AML-193 (cell line): Measurements from ENCODE around the gene AFAP1.

ENCODE experiments used
- DNase-seq, 2 experiments: peaks; one replicate each; lab custom pipeline; 2025; lab: John Stamatoyannopoulos, UW

The AFAP1 gene

DNA sequence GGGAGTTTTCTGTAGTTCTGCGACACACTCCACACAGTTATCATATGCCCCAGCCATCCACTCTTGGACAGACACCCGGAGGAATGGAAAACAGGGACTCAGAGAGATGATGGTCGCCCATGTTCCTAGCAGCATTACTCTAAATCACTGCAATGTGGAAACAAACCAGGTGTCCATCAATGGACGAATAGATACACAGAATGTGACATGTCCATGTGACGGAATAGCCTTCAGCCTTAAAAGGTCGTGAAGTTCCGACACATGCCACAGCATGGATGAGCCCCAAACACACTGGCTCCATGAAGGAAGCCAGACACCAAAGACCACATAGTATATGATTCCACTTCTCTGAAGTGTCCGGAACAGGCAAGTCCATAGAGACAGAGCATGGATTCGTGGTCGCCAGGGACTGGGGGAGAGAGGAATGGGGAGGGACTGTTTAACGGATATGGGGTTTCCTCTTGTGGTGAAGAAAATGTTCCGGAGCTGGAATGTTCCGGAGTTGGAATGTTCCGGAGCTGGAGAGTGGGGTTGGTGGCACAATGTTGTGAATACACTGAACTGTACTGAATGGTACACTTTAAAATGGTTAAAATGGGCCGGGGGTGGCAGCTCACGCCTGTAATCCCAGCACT, 28.7 kb upstream of the AFAP1 start:
- DNase-seq: no peak

DNA sequence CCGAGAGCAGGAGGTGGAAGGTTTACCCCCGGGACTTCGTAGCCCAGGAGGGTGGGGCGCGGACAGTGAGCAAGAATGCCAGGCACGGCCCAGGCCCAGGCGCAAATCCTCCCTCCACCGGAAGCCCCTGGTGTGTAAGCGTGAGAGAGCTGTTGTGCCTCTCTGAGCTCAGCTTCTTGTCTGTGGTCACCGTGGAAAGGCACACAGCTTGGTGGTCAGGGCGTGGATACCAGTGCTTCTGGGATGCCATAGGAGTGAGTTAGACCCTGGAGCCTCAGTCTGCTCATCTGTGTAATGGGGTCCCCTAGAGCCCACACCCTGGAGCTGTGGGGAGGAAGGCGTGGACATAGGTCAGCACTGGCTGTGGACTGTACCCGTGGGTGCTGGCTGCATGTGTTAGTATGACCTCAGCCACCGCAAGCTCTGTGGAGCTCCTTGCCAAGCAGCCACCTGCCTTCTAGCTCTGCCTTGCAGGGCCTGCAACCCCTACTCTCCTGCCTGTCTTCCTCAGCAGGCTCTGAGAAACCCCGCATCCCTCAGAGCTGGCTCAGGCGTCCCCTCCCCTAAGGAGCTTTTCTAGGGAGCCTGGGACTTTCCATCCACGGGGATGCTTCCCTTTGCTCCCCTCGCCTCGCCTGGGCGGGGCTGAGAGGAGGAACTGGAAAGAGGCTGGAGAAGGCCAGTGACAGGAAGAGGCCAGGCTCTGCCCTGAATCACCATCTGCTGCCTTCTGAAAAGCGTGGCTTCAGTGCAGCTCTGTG, 28.0 kb upstream of the AFAP1 start:
- no peak for DNase-seq

DNA sequence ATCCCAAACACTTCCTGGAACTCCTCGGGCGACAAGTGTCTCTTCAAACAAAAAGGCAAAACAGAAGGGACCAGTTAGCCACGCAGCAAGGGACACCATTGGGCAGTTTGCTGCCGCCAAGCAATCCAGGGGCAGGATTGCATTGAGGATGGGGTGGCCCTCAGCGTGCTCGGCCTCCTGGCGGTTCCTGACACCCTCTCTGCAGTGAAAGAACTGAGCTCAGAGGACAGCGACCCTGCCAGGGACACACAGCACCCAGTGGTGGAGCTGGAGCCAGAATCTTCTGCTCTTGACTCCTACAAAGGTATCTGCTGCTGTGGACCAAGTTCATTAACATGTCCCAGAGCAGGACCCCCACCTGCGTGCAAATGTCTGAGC, 27.4 kb upstream of the AFAP1 start:
- DNase-seq: no peak

GRCh38 chr4:7966281-7967062, 26.8 kb upstream of the AFAP1 start:
- DNase-seq: no peak

GRCh38 chr4:7964890-7965662, 25.4 kb upstream of the AFAP1 start:
- DNase-seq: no peak

- no peak for DNase-seq
Measured at GRCh38 chr4:7964459-7964858, 24.8 kb upstream of the AFAP1 start.

GRCh38 chr4:7963691-7964090, 24.0 kb upstream of the AFAP1 start:
- no peak for DNase-seq

GRCh38 chr4:7962609-7963508, 23.2 kb upstream of the AFAP1 start:
- no peak for DNase-seq

DNA sequence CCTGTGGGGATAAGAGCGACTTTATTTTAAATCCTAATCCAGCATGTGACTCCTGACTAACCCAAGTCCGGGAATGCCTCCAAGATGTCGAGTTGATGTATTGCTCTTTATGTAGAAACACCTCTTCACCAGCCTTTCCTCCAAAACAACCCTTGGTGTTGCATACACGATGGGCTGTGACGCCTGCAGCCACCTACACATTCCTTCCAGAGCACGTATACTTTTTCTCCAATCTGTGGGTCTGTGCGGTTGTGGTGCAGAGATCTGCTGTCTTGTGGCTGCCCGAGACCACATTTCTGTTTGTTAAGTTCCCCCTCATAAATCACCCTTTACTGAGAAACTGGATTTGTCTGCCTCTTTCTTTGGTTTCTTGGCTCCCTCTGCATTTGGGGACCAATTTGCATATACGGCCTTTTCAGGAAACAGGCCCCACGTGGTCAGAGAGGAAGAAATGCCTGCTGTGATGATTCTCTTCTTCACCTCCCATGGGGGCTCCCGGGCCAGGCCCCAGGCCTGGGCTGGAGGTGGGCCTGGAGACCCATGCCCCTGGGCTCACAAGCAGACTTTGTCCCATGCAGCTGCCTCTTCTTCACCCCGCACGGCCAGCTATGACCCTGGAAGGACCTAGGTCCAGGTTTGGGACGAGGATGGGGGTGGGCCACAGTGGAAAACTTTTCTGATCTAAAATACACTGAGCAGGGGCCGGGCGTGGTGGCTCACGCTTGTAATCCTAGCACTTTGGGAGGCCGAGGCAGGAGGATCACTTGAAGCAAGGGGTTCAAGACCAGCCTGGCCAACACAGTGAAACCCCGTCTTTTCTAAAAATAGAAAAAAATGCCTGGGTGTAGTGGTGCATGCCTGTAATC, 21.4 kb upstream of the AFAP1 start:
- no peak for DNase-seq

- DNase-seq: no peak
Measured at GRCh38 chr4:7960017-7960789, 20.5 kb upstream of the AFAP1 start.

- DNase-seq: no peak
Measured at GRCh38 chr4:7959078-7959477, 19.4 kb upstream of the AFAP1 start.

GRCh38 chr4:7956934-7957656, 17.4 kb upstream of the AFAP1 start:
- DNase-seq: no peak

DNA sequence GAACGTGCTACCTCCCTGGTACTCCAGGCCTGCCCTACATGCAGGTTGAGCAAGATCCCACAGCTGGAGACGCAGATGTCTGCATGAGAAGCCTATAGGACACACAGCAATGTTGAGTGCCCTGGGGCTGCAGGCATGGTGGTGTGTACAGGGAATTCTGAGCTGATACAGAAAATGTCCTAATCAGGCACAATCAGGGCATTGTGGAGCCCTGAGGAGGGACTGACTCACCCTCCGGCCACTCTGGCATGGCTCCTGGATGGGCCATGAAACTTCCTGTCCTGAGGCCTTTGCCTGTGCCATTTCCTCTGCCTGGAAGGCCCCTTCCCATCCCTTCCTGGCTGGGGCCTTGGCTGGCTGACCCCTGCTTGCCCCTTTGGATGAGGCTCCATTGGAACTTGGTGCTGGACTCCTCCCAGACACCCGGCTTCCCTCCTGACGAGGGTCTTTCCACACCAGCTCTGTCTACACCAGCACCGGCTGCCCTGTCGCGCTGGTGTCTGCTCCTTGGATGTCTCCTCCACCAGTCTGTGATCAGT, 16.7 kb upstream of the AFAP1 start:
- no peak for DNase-seq

DNA sequence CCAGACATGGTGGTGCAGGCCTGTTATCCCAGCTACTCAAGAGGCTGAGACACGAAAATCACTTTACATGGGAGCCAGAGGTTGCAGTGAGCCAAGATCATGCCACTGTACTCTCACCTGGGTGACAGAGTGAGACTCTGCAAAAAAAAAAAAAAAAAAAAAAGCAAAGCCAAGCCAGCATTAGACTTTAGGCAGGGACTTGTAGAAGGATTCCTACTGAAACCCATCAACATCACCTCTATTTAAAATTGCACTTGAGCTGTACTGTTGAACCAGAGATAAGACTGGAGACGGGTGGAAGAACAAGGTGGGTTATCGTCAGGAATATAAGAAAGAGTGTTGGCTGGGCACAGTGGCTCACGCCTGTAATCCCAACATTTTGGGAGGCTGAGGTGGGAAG, 15.7 kb upstream of the AFAP1 start:
- no peak for DNase-seq

DNA sequence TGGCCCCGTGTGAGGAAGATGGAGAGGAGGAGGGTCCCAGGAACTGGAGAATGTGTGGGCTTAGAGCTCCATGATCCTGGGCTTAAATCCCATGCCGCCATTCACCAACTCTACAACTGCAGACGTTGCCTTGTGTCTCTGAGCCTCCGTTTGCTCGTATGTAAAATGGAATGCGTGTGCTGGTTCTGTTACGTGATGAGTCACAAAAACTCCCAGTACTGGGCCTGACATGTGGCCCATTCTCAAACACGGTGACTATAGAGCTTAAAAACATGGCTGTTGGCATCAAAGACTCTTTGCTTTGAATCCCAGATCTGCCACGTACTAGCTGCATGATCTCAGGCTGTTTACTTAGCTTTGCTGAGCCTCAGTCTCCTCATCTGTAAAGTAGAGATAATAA, 13.0 kb upstream of the AFAP1 start:
- DNase-seq: no peak

DNA sequence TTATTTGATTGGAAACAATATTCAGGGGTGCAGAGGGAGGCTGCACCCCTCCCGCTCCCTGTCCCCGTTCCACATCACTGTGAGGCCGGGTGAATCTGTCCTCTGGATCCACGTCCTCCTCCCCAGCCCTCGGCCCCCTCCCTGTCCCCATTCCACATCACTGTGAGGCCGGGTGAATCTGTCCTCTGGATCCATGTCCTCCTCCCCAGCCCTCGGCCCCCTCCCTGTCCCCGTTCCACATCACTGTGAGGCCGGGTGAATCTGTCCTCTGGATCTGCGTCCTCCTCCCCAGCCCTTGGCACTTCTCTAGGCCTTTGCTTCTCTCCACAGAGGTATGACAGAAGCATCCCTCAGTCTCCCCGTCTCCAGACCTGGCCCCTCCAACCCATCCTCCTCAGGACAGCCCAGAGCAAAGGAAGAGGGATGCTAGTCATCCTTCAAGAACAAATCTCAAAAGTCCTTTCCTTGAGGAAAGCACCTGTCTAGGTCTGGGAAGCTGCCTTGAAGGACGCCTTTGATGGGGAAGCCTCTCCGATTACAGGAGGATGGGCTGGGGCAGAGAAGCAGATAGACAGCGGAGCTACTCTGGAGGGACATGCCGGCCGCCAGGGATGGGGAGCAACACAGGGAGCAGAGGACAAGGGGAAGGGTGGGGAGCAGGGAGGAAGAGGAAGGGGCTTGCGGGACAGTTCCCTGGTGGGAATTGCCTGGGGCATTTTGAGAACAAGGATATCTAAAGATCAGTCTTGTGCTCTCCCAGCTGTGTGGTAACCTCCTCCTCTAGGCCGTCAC, 10.8 kb upstream of the AFAP1 start:
- DNase-seq: no peak

GRCh38 chr4:7949759-7950158, 10.1 kb upstream of the AFAP1 start:
- DNase-seq: no peak

- no peak for DNase-seq
Measured at GRCh38 chr4:7947927-7948326, 8.3 kb upstream of the AFAP1 start.
